A549 (cell line): ENCODE data around the gene EIF3B. TPM values are rescaled to one million over a fixed set of nuclear protein-coding genes. Genes with fewer than 3 reads are reported as not detected.

Source experiments
- ATAC-seq, 2 experiments: fragments of 200-7000 bp in 1 of 2; fragments of >200 bp in 1 of 2; cut with Nextera tagmentation in 1 of 2; cut with Tn5 transposase in 1 of 2; 3 replicates each; pipeline versions ENCODE4 v1.8.0 to v1.9.1; 2018 to 2020; ENCODE audit warnings: mild to moderate bottlenecking in 1 of 2, moderate library complexity in 1 of 2
- CTCF ChIA-PET: fragments of 300-600 bp; sonication (Branson Sonifier 250); formaldehyde crosslinking; extraction: SDS; loops from one replicate; lab custom pipeline; 2021; ENCODE audit warnings: antibody characterized with exemption, inconsistent platforms; lab: Yijun Ruan, JAX
- POLR2A ChIA-PET: fragments of 350-600 bp; formaldehyde crosslinking; extraction: SDS; loops from one replicate; lab custom pipeline; 2021; ENCODE audit warnings: antibody characterized with exemption, inconsistent platforms; lab: Yijun Ruan, JAX
- DNase-seq, 2 experiments: peaks; one replicate each; pipeline versions ENCODE4 v3.0.0 to v3.0.0-alpha.2; 2011 to 2016; ENCODE audit warnings: low read depth in 1 of 2, low spot score in 1 of 2
- FAIRE-seq: peaks from 2 replicates; lab custom pipeline; 2011; peaks lifted over from hg19 to GRCh38; lab: Jason Lieb, UNC
- H3K27ac ChIP-seq, 2 experiments: fragments of >200 bp; sonication (Bioruptor Twin); formaldehyde crosslinking; 3 replicates each; pipeline ENCODE4 v1.5.1; 2016 to 2017
- H3K4me1 ChIP-seq: fragments of >200 bp; sonication (Bioruptor Twin); formaldehyde crosslinking; 3 replicates; pipeline ENCODE4 v1.6.1; 2016
- H3K4me2 ChIP-seq: fragments of >200 bp; sonication (Bioruptor Twin); formaldehyde crosslinking; 3 replicates; pipeline ENCODE4 v1.6.1; 2016
- H3K4me3 ChIP-seq: fragments of >200 bp; sonication (Bioruptor Twin); formaldehyde crosslinking; 3 replicates; pipeline ENCODE4 v1.5.1; 2016
- H3K9me3 ChIP-seq: fragments of >200 bp; sonication (Bioruptor Twin); formaldehyde crosslinking; 3 replicates; pipeline ENCODE4 v1.6.1; 2016
- BCL3 ChIP-seq: fragments of >200 bp; sonication (Bioruptor Twin); formaldehyde crosslinking; IDR thresholded peaks from 3 replicates; pipeline ENCODE4 v1.6.1; 2016
- CEBPB ChIP-seq, 2 experiments: fragments of >200 bp in 1 of 2; sonication (Bioruptor Twin) in 1 of 2; formaldehyde crosslinking in 1 of 2; IDR thresholded peaks; 2 replicates each; pipeline ENCODE4 v1.6.1; 2012 to 2016
- CHD2 ChIP-seq: fragments of 150-350 bp; IDR thresholded peaks from 2 replicates; pipeline ENCODE4 v1.6.1; 2014; ENCODE audit warnings: low read length; ENCODE audit not compliant: partially characterized antibody
- CHD4 ChIP-seq: fragments of 200-600 bp; sonication (generic); IDR thresholded peaks from 2 replicates; pipeline ENCODE4 v1.6.1; 2016; ENCODE audit warnings: antibody characterized with exemption, mild to moderate bottlenecking, borderline replicate concordance
- ESRRA ChIP-seq: fragments of 150-350 bp; IDR thresholded peaks from 2 replicates; pipeline ENCODE4 v1.6.1; 2014; ENCODE audit warnings: mild to moderate bottlenecking, low read length, borderline replicate concordance
- GATA3 ChIP-seq: IDR thresholded peaks from 2 replicates; pipeline ENCODE4 v1.6.1; 2012; ENCODE audit warnings: borderline replicate concordance
- HDAC2 ChIP-seq: fragments of 200-600 bp; sonication (generic); IDR thresholded peaks from 2 replicates; pipeline ENCODE4 v1.6.1; 2016
- HMGXB4 ChIP-seq: fragments of 250-450 bp; sonication (Bioruptor Pico); IDR thresholded peaks from 2 replicates; pipeline ENCODE4 v1.5.0; 2021; ENCODE audit warnings: mild to moderate bottlenecking, moderate library complexity, borderline replicate concordance
- HOXB13 ChIP-seq: fragments of 250-450 bp; sonication (Bioruptor Pico); IDR thresholded peaks from 2 replicates; pipeline ENCODE4 v1.5.0; 2020; ENCODE audit warnings: low read depth, mild to moderate bottlenecking, moderate library complexity
- JUNB ChIP-seq: fragments of >200 bp; sonication (Bioruptor Twin); formaldehyde crosslinking; IDR thresholded peaks from 2 replicates; pipeline ENCODE4 v1.6.1; 2016
- KDM1A ChIP-seq: fragments of 200-600 bp; sonication (generic); IDR thresholded peaks from 2 replicates; pipeline ENCODE4 v1.6.1; 2016; ENCODE audit warnings: low read depth, mild to moderate bottlenecking
- MYC ChIP-seq: IDR thresholded peaks from 2 replicates; pipeline ENCODE4 v1.6.1; 2012; ENCODE audit warnings: mild to moderate bottlenecking, inconsistent platforms, low read length, improper control_type of control experiment, borderline replicate concordance
- NFE2L2 ChIP-seq: fragments of 150-350 bp; conservative IDR thresholded peaks from 2 replicates; pipeline ENCODE4 v1.6.1; 2014; ENCODE audit warnings: low read length
- NPAS2 ChIP-seq: fragments of 250-450 bp; sonication (Bioruptor Pico); IDR thresholded peaks from 2 replicates; pipeline ENCODE4 v1.8.0; 2022; ENCODE audit warnings: mild to moderate bottlenecking, moderate library complexity, borderline replicate concordance
- NR3C1 ChIP-seq: fragments of >200 bp; sonication (Bioruptor Twin); formaldehyde crosslinking; IDR thresholded peaks from 3 replicates; pipeline ENCODE4 v1.6.1; 2017
- REST ChIP-seq: fragments of 200-600 bp; sonication (generic); IDR thresholded peaks from 2 replicates; pipeline ENCODE4 v1.6.1; 2016; ENCODE audit warnings: antibody characterized with exemption, mild to moderate bottlenecking, moderate library complexity
- RFX5 ChIP-seq: fragments of 450-650 bp; IDR thresholded peaks from 2 replicates; pipeline ENCODE4 v1.7.1; 2014; ENCODE audit warnings: antibody characterized with exemption, mild to moderate bottlenecking, moderate library complexity
- SREBF2 ChIP-seq: fragments of 450-650 bp; IDR thresholded peaks from 2 replicates; pipeline ENCODE4 v1.6.1; 2014; ENCODE audit warnings: mild to moderate bottlenecking, moderate library complexity
- TFCP2L1 ChIP-seq: fragments of 250-450 bp; sonication (Bioruptor Pico); IDR thresholded peaks from 2 replicates; pipeline ENCODE4 v1.5.0; 2021; ENCODE audit warnings: mild to moderate bottlenecking
- TP53 ChIP-seq: fragments of 250-450 bp; sonication (Bioruptor Pico); IDR thresholded peaks from 2 replicates; pipeline ENCODE4 v1.5.0; 2021; ENCODE audit warnings: mild to moderate bottlenecking, moderate library complexity
- USF2 ChIP-seq: fragments of 450-650 bp; IDR thresholded peaks from 2 replicates; pipeline ENCODE4 v1.6.1; 2014; ENCODE audit warnings: antibody characterized with exemption
- ZC3H11A ChIP-seq: fragments of 450-650 bp; IDR thresholded peaks from 2 replicates; pipeline ENCODE4 v1.6.1; 2014; ENCODE audit warnings: antibody characterized with exemption, mild to moderate bottlenecking
- ZFP36 ChIP-seq: fragments of 450-650 bp; IDR thresholded peaks from 2 replicates; pipeline ENCODE4 v1.6.1; 2014; ENCODE audit warnings: borderline replicate concordance; ENCODE audit not compliant: partially characterized antibody
- ZNF302 ChIP-seq: fragments of 250-450 bp; sonication (Bioruptor Pico); IDR thresholded peaks from 2 replicates; pipeline ENCODE4 v1.9.0; 2021; ENCODE audit warnings: inconsistent platforms, mild to moderate bottlenecking, moderate library complexity
- WGBS: methylation state at CpG from one replicate; pipeline ENCODE4 v1.1.6; 2017; ENCODE audit errors: missing lambda C conversion rate; 5-methylcytosine and 5-hydroxymethylcytosine counted together
- polyA plus RNA-seq, 4 experiments: library from polyadenylated mRNA; depleted of rRNA in 3 of 4; stranded (reverse); fragments of >200 nt; fragmentation: RNase III in 1 of 4; extraction: RNeasy Plus Mini Kit Qiagen cat#74134 plus additional on column Dnase treatment in 1 of 4; gene quantifications; 2 replicates in 3 of 4; 3 replicates in 1 of 4; pipeline ENCODE4 v1.2.3, GENCODE V29; 2011 to 2017
- TF ChIP-seq, protein P1 (sequence below): fragments of >200 bp; sonication (Bioruptor Twin); formaldehyde crosslinking; IDR thresholded peaks from 3 replicates; pipeline ENCODE4 v1.5.1; 2016

EIF3B gene
- polyA plus RNA-seq, 2 of the 4 experiments (the other 2 are of a cell fraction), result 207 to 219 TPM

DNA sequence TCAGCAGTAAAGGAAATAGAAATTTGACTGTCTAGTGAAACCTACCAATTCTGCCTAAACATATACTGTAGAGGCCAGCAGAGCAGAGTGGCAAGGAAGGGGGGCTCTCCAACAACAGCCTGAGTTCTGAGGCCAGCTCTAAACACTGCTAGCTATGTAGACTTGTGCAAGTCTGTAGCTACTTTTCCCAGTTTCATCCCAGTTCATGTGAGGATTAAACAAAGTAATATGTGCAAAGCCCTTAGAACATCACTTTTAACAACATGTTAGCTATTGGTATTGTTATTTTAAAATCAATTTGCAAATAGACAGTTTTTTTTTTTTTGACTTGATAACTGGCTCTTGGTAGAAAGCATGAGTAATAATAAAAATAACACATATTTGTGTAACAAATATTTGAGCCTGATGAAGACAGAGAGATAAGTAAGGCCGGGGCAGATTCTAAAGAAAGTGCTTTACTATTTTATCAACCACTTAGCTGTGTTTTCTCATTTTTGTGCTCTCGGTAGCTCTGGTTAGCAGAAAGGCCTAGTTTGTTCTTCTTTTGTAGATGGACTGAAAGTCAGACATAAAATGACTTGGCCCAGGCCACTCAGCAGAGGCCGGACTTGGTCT is 58.1 kb downstream of the EIF3B start:
- 65% methylated on average over 3 of the region's 3 CpGs for WGBS
- Histone ChIP-seq H3K4me3 (no peak overlapping the region), H3K27ac (0 out of 6 replicates have a peak overlapping the region, but pooled peaks of 1 of the 2 experiments have one; percentile 10), H3K4me2 (peak overlapping the region; percentile 35), H3K4me1 (peaks cover 20% of the 10 kb centered on the region), H3K9me3 (no peaks in the 10 kb centered on the region)
- DNase-seq (no peak), ATAC-seq (peak; percentile 37 to 65; a peak in 3 of 6 replicates), FAIRE-seq (no peak)
- ChIA-PET CTCF (interaction anchor here (0.6 to 2.7 kb wide), 5 partner anchors 9 to 1242 kb away, joined by 3 to 17 read pairs (median 4); partner anchors contain the start of gene CHST12), POLR2A (no interaction called here)
- TF ChIP-seq NPAS2 (CRISPR knock-in tag) (no peak), CHD4 (no peak), NR3C1 (no peak), CHD2 (no peak), SREBF2 (no peak), KDM1A (no peak), CEBPB (IDR thresholded peaks at IDR 0.05) (no peak), HOXB13 (no peak)

- TF ChIP-seq CEBPB (IDR thresholded peaks at IDR 0.05) (no peak), USF2 (no peak), SREBF2 (no peak), MYC (no peak), TFCP2L1 (CRISPR knock-in tag) (no peak), NR3C1 (no peak), NFE2L2 (no peak), ZNF302 (CRISPR knock-in tag) (no peak), HDAC2 (no peak), GATA3 (no peak)
- DNase-seq (no peak), FAIRE-seq (no peak), ATAC-seq (no peak)
- Histone ChIP-seq H3K27ac (no peak overlapping the region), H3K4me1 (peaks cover 20% of the 10 kb centered on the region), H3K4me3 (no peak overlapping the region), H3K9me3 (no peaks in the 10 kb centered on the region), H3K4me2 (no peak overlapping the region)
- WGBS, result 92% methylated on average over 5 of the region's 5 CpGs
- ChIA-PET POLR2A (no interaction called here), CTCF (interaction anchor here (1.3 kb wide), 1 partner anchor 16 kb away, joined by 5 read pairs; no protein-coding TSS in a partner anchor)
Measured at GRCh38 chr7:2416063-2416462, 61.4 kb downstream of the EIF3B start.

DNA sequence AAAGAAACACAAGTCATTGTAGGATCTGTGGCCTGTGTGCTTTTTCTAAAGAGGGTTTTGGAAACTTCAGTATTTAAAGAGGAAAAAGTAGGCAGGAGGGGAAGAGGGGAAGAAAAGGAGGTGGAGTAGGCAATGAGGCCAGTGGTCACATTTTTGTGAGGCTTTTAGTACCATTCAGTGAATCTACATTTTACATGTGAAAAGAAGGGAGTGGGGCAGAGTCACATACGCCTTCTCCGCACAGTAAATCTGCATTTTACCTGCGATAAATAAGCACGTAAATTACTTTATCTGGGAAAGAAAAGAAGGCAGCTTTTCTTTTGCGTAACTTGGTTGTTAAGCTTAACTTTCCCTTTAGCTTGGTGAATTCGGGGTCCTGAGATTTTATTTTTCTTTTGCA is 62.0 kb downstream of the EIF3B start:
- DNase-seq (no peak), FAIRE-seq (no peak), ATAC-seq (no peak)
- Histone ChIP-seq H3K9me3 (no peaks in the 10 kb centered on the region), H3K4me2 (no peak overlapping the region), H3K27ac (no peak overlapping the region), H3K4me3 (no peak overlapping the region), H3K4me1 (peaks cover 16% of the 10 kb centered on the region)
- 94% methylated on average over 6 of the region's 6 CpGs for WGBS
- CTCF ChIA-PET, result interaction anchor here (0.6 to 1.3 kb wide), 2 partner anchors 15 to 459 kb away, joined by 3 to 5 read pairs; no protein-coding TSS in a partner anchor
- POLR2A ChIA-PET, result no interaction called here
- no peak for TF ChIP-seq REST
- TF ChIP-seq, protein P1, sequence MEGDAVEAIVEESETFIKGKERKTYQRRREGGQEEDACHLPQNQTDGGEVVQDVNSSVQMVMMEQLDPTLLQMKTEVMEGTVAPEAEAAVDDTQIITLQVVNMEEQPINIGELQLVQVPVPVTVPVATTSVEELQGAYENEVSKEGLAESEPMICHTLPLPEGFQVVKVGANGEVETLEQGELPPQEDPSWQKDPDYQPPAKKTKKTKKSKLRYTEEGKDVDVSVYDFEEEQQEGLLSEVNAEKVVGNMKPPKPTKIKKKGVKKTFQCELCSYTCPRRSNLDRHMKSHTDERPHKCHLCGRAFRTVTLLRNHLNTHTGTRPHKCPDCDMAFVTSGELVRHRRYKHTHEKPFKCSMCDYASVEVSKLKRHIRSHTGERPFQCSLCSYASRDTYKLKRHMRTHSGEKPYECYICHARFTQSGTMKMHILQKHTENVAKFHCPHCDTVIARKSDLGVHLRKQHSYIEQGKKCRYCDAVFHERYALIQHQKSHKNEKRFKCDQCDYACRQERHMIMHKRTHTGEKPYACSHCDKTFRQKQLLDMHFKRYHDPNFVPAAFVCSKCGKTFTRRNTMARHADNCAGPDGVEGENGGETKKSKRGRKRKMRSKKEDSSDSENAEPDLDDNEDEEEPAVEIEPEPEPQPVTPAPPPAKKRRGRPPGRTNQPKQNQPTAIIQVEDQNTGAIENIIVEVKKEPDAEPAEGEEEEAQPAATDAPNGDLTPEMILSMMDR, result no peak
- TF ChIP-seq ESRRA, result no peak
- TF ChIP-seq ZNF302 (CRISPR knock-in tag), result no peak
- no peak for TF ChIP-seq RFX5
- TF ChIP-seq ZFP36, result no peak
- no peak for TF ChIP-seq BCL3
- no peak for TF ChIP-seq JUNB
- TF ChIP-seq ZC3H11A, result no peak
- no peak for TF ChIP-seq MYC
- TF ChIP-seq TP53 (CRISPR knock-in tag), result no peak
- TF ChIP-seq HMGXB4, result no peak
